Hematopoietic multipotent progenitor cell treated with erythropoietin and hydrocortisone succinate and interleukin-3 and kit ligand, for 6 days (in vitro differentiated cells): ENCODE results near the gene SEZ6L2.
"Not testable (repeated sequence)": the region's sequence is repeated elsewhere in the genome, so short reads cannot be mapped to it uniquely, and the experiment has no call there.

Experiments used
- DNase-seq: peaks from one replicate; pipeline ENCODE4 v3.0.0-alpha.2; 2015

The SEZ6L2 gene

DNA sequence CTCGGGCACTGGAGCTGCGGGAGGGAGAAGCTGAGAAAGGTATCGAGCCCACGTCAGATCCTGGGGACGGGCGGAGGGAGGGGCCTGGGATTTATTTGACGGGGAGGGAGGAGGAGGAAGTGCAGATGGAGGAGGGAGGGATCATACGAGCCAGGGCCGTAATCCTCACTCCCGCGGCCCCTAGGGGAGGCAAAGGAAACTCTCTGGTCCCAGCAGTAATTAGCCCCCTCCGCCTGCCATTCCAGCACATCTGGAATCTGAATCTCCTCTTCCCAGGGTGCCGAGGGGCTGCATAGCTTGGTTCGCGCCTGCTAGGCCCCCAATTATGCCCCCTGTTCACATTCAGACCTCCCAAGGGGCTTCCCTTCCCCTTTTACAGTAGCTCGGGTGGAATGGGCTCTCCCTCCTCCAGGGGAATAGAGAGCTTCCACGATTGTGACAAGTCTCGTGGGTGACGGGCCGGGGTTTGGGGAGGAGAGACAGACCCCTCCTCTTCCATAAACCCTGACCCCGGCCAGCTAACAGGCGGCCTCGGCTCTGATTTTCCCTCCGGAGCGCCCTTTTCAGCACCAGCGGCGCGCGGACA is at the start of gene SEZ6L2:
Gene SEZ6L2, minus strand, starts transcription at position 35 of the 586 bp plus-strand sequence. CDS start 531 bp downstream, outside the sequence.
- peak; percentile 76 for DNase-seq

DNA sequence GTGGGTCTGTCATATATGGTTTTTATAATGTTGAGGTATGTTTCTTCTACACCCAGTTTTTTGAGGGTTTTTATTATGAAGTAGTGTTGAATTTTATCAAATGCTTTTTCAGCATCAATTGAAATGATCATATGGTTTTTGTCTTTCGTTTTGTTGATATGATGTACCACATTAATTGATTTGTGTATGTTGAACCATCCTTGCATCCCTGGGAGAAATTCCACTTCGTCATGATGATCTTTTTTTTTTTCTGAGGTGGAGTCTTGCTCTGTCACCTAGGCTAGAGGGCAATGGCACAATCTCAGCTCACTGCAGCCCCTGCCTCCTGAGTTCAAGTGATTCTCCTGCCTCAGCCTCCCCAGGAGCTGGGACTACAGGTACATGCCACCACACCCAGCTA is 48.5 kb upstream of the SEZ6L2 start:
- no peak for DNase-seq

DNA sequence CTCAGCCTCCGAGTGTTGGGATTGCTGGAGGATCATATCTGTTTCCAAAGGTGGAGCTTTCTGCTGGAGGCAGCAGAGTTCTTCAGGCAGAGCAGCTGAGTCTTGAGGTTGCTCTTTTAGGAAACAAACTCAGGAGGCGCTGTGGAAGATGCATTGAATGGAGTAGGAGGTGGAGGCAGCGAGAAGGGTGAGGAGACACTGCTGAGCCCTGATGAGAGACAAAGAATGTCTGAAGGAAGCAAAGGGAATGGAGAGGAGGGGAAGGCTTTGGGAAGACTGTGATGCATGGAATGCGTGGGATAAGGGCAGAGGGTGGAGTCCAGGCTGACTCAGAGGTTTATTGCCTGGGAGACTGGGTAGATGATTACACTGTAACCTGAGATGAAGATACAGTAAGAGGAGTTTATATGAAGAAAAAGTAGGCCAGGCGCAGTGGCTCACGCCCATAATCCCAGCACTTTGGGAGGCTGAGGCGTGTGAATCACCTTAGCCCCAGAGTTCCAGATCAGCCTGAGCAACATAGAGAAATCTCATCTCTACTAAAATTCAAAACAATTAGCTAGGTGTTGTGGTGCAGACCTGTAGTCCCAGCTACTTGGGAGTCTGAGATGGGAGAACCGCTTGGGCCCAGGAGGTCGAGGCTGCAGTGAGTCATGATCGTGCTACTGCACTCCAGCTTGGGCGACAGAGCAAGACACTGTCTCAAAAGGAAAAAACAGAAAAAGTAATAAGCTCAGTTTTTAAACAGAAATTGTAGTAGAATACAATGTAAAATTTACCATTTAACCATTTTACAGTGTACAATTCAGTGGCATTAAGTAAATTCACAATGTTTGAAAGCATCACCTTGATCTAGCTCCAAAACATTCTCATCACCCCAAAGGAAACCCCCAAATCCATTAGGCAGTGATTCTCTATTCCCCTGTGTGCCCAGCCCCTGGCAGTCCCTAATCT is 44.8 kb upstream of the SEZ6L2 start:
- DNase-seq = peak; percentile 49

DNA sequence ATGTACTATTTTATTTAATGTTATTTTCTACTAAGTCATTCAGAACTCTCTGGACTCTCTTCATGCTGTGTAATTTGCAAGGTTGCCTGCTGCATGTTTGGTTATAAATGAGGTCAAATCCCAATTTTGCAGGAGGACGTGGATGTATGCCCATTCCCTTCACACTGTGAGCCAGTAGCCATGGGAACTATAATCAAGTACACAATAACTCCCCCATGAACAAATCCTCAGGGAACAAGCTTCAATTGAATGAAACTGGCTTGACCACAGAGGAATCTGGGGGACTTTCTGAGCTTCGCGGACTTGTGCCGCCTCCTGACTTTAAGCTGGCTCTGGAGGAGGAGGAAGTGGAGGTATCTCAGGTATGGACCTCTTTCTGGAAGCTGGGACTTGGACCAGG is 41.3 kb upstream of the SEZ6L2 start:
- DNase-seq = no peak

DNA sequence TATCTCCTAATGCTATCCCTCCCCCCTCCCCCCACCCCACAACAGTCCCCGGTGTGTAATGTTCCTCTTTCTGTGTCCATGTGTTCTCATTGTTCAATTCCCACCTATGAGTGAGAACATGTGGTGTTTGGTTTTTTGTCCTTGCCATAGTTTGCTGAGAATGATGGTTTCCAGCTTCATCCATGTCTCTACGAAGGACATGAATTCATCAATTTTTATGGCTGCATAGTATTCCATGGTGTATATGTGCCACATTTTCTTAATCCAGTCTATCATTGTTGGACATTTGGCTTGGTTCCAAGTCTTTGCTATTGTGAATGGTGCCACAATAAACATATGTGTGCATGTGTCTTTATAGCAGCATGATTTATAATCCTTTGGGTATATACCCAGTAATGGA is 32.4 kb upstream of the SEZ6L2 start:
- not testable (repeated sequence) for DNase-seq

DNA sequence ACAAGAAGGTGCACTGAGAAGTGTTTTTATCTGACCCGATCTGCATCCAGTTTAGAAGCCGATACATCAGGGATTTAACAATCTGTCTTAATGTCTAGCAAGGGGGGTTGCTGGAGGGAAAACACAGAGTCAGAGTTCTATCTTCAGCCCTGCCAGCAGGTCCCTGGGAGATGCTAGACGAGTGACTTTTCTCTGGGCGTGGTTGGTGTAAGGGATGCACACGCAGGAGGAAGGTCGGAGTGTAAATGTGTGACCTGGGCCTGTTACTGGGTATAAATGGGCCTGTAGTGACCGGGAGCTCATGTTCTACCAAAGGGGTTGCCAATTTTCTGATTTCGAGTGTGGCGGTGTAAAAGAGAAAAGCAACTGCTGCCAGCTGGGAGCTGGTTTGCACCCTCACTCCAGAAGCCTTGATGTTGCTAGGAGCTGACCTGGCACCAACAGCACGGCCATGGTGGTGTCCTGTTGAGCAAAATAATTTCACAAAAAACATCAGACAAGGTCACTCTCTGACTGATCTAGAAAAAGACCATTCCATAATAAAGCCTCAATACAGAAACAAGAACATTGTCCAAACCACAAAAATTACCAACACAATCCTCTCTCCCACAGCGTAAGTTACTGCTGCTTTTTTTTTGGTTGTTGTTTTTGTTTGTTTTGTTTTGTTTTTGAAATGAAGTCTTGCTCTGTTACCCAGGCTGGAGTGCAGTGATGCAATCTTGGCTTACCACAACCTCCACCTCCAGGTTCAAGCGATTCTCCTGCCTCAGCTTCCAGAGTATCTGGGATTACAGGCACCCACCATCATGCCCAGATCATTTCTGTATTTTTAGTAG is 27.9 kb upstream of the SEZ6L2 start:
- peak; percentile 24 for DNase-seq

DNA sequence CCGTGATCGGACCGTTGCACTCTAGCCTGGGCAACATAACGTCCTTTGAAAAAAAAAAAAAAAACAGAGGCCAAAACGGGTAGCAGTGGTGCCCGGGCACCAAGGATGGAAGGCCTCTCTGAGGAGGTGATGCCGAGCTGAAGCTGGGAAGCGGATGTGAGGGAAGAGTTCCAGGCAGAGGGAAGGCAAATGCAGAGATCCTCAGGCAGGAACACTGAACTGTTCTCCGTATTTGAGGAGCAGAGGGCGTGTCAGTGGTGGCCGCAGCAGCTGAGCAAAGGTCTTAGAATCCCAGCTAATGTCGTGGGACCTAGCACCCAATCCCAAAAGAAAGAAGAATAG is 27.3 kb upstream of the SEZ6L2 start:
- DNase-seq = peak; percentile 23

DNA sequence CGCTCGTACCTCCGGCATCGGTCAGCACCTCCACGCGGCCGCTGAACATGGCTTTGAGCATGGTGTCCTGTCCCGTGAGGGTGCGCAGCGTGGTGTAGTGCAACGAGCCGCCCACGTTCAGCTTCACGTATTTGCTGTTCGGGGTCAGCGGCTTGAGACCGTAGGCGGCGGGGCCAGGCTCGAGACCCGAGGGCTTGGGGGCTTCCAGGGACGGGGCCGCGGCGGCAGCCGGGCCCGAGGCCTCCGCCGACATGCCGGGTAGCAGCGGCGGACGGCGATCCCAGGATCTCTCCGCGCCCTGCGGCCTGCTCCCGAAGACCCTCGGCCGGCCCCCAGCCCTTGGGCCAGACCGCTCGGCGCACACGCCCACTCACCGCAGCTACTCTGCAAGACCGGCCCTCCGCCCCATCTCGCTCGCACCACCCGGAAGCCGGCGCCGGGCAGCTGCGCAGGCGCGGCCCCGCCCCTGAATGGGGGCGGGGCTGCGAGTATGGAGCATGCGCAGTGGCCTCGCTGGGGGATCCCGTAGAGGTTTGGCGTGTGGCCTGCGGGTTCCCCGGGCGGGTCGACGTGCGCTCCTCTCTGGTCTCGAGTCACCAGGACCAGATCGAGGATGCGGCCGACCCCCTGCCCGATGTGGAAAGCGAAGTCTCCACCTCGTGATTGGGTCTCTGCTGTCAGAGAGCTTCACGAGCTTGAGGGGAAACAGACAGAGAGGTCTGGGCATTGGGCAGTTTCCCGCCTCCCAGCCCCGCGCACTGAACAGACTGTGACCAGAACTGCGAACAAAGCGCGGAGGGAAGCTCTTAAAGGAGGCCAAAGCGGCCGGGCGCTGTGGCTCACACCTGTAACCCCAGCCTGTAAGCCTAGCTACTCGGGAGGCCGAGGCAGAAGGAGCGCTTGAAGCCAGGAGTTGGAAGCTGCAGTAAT is 26.7 kb upstream of the SEZ6L2 start, which contains the start of gene KCTD13:
Gene KCTD13, minus strand, starts transcription at position 446 of the 930 bp plus-strand sequence. Its CDS starts 193 bp downstream, at position 253.
- DNase-seq = peak; percentile 88

DNA sequence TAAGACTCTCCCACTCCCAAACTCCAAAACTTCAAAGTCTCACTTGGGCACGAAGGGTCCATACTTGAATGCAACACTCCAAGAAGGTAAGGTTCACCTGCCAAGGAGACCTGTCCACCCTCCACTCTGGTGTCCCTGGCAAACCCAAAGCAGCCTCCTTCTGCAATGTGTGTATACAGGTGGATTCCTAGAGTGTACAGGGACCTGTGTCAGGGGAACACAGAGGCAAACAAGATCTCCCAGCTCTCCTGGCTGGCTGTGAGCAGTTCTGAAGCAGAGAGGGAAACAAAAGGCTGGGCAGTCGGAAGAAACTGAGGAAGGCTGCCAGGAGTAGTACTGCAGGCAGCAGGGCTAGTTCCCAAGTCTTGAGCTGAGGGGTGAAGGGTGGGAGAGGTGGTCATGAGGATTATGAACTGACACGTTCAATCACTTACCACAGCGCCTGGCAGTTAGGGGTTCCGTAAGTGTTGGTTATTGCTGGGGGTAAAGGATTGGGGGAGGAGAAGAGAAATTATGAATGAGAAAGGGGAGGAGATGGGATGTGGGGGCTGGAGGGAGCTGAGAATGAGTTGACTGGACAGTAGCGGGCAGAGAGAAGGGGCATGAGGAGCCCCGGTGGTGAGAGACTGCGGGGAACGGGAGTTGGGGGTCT is 25.9 kb upstream of the SEZ6L2 start:
- DNase-seq = peak; percentile 46

DNA sequence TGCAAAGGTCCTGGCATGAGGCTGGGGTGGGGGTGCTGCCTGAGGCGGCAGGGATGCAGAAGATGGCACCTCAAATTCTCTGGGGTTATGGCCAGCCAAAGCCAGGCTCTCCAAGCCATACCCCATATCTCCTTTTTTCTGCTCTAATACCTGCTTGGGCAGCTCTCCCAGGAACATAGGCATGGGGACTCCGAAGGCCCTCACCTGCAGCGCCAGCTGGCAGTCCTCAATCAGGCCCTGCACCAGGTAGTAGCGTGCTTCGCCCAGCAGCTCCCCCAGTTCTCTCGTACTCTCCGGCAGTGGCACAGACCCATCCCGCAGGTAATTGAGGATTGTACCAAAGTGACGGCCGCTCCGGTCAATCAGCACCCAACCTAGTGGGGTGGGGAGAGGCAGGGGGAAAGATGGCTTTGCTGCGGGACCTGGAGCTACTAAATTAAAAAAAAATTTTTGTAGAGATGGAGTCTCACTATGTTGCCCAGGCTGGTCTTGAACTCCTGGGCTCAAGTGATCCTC is 23.7 kb upstream of the SEZ6L2 start:
- DNase-seq = no peak

DNA sequence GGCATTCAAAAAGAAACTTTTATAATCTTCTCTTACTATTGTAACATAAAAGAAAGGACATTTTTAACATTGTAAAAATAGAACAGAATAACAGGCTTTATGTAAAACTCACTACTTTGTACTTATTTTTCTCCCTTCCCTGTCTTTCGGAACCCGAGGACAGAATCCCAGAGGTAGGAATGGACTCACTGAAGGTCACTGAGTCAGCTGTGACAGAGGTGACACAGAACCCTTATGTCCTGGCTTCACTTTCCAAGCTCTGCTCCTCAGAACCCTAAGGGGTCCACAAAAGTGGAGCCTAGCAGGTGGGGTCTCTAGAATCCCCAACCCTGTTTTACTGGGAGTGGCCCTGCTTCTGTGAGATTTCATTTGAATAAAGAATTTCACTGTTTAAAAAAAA is 23.0 kb upstream of the SEZ6L2 start:
- DNase-seq = no peak

DNA sequence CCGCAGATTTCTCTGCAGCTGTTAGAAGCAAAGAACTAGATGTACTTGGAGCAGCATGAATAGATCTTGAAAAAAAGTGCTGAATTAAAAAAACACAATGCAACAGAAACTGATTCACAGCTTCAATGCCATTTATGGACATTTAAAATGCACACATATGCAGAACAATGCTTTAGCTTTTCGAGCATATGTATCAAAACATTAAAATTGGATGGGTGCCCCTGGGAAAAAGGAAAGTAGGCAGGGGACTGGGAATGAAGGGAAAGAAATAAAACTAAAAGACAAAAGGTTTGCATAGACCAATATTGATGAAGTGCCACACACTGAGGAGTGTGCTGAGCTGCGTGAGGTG is 21.7 kb upstream of the SEZ6L2 start:
- DNase-seq = no peak

DNA sequence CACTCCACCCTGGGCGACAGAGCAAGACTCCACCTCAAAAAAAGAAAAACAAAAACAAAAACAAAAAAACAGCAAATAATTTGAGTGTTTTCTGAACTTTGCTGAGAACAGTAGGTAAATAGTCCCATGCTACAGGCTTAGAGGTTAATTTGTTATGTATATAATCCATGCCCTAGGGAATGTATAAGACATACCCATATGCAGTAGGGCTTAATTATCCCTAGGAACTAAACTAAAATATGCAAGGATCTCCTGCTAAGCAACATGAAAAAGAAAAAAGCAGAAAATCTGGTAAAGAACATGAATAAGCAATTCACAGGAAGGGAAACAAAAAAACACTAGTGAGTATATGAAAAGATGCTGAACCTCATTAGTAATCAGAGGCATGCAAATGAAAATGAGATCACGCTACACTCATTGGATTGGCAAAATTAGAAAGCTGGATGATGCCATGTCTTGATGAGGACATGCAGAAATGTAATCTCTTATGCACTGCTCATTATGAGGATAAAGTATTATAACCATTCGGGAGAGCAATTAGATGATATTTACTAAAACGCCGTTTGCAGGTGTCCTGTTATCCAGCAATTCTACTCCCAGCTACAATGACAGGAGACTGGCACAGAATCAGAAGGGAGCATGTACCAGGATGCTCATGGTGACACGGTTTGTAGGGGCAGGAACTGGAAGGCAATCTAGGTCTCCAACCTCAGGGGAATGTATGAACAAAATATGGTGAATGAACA is 21.1 kb upstream of the SEZ6L2 start:
- no peak for DNase-seq

DNA sequence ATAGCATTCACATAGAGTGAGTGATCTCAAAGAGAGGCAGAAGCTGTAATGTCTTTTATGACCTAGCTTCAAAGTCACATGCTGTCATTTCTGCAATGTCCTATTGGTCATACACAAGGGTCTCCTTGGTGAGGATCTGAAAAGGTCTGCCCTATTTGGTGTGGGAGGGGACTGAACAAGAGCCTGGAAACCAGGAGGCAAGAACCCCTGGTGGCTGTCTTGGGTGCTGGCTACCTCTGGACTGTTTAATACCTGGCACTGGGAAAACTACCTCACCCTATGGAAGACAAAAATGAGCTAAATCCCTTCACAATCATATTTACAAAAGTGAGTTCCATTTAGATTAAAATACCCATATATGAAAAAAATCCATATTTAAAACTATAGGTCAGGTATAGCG is 17.6 kb upstream of the SEZ6L2 start:
- no peak for DNase-seq

DNA sequence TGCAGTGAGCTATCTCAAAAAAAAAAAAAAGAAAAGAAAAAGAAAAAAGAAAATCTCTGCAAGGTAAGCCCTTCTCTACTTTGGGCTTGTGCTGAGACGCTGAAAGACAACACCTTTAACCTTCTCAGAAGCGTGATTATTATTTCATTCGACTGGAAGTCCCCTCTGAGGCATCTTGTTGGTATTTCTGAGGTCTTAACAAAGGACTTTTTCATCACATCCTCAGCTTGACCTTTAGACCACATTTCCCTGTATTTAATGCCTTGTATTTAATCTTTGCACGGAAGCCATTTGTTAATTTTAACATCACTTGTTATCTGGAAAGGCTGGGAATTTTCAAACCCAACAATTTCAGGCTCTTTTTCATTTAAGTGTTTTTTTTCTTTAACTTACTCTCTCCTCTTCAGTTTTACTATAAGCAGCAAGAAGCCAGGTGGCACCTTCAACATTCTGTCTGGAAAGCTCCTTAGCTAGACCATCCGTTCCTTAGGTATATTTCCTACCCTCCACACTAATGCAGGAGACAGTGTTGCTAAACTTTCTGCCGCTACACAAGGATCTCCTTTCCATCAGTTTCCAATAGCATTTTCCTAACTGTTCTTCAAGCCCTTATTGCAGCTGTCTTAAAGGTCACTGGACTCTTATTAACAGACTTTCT is 16.4 kb upstream of the SEZ6L2 start:
- DNase-seq = no peak

DNA sequence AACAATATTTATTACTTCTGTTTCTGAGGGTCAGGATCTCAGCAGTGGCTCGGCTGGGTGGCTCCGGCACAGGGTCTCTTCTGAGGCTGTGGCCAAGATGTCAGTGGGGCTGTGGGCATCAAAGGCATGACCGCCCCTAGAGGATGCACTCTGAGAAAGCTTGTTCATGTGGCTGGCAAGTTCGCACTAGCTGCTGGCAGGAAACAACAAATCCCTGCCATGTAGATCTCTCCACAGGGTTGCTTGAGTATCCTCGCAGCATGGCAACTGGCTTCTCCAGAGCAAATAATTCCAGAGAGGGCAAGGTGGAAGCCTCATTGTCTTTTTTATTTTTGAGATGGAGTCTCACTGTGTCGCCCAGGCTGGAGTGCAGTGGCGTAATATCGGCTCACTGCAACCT is 14.2 kb upstream of the SEZ6L2 start:
- DNase-seq = no peak

DNA sequence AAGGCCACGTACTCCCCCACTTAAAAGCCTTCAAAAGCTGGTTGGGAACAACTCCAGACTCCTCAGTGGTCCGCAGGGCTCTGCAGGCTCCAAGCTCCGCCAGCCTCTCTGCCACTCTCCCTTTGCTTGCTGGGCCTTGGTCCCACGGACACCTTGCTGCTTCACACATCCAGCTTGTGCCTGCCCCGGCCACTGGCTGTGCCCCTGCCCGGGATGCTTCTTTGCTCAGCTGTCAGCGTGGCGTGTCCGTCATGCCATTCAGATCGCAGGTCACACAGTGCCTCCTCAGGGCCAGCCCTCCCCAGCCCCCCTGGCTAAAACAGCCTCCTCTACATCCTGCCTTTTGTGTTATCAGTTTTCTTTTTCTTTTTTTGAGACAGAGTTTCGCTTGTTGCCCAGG is 12.7 kb upstream of the SEZ6L2 start:
- no peak for DNase-seq

DNA sequence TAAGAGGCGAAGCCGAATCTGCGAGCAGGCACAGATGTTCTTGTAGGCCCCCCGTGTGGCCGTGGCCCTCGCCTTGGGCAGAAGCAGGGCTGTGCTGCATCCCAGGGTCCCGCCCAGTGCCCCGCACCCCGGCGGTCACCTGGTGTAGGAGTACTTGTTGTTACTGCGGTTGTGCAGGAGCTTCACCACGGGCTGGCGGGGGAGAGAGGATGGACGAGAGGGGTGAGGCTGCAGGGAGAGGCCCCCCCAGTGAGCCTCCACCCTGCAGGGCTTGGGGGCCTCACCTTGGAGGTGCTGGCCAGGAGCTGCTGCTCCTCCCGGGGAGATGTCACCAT is 12.3 kb upstream of the SEZ6L2 start:
- DNase-seq = no peak

DNA sequence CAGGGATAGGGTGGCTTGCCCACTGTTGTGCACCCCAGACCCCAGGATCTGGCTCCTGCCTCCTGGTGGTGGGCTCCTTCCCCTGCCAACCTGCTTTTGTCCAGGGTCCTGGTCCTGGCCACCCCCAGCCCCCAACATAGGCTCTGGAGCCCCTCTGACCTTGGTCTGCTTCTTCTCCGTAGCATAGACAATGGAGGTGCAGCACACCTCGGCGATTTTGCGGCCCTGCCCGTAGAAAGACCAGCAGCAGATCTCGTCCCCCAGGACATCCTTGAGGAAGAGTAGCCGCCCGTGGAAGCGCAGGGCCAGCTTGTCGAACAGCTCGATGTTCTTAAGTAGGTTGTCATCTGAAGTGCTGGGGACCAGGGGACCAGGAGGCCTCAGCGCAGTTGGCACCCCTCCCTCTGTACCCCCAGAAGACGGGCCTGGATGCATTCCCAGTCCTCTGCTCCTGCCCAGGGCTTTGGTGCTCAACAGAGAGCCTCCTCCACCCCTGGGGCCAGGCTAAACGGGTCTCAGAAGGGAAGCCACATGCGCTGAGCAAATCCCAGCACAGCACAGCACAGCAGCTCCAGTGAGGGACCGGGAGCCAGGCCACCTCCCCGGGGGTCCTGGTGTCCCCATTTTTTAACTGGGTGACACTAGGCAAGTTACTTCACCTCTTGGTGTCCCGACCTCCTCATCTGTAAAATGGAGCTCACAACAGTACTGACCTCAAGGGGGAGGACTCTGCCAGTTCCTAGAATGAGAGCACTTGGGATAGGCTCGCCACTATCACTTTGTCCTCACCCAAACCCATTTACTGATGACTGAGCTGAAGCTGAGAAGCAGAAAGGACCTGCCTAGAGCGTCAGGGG is 11.7 kb upstream of the SEZ6L2 start:
- DNase-seq = no peak
